Upper lobe of right lung (tissue), 1 donor: ENCODE data around the gene NPB. TPM values are rescaled to one million over a fixed set of nuclear protein-coding genes. Genes with fewer than 3 reads are reported as not detected.

Experiments
- ATAC-seq: fragments of 200-7000 bp; cut with Tn5 transposase; one replicate; pipeline ENCODE4 v1.9.1; 2020; ENCODE audit warnings: mild to moderate bottlenecking, moderate library complexity
- DNase-seq: peaks from one replicate; pipeline ENCODE4 v3.0.0-alpha.2; 2020
- H3K27ac ChIP-seq: fragments of 200-600 bp; one replicate; pipeline ENCODE4 v1.8.0; 2022
- H3K27me3 ChIP-seq: fragments of 200-600 bp; one replicate; pipeline ENCODE4 v1.8.0; 2022; ENCODE audit warnings: mild to moderate bottlenecking
- H3K36me3 ChIP-seq: fragments of 200-600 bp; one replicate; pipeline ENCODE4 v1.8.0; 2022
- H3K4me1 ChIP-seq: fragments of 200-600 bp; one replicate; pipeline ENCODE4 v1.8.0; 2022
- H3K4me3 ChIP-seq: fragments of 200-600 bp; one replicate; pipeline ENCODE4 v1.8.0; 2022; ENCODE audit warnings: mild to moderate bottlenecking
- H3K9me3 ChIP-seq: fragments of 200-600 bp; one replicate; pipeline ENCODE4 v1.8.0; 2022
- intact Hi-C: fragments of 100-400 bp; cut with DNase I; formaldehyde crosslinking; loops from one replicate; pipeline ENCODE4 v1.11.0; 2022
- total RNA-seq: library from RNA; stranded (reverse); fragmentation: NEBNext Ultra II Directional; extraction: Animal tissue kit (Norgen Biotek cat#: 25700); gene quantifications from one replicate; pipeline ENCODE4 v1.2.1, GENCODE V29; 2021
- TF ChIP-seq, protein P1 (sequence below): fragments of 200-600 bp; IDR thresholded peaks from one replicate; pipeline ENCODE4 v1.8.0; 2022; ENCODE audit warnings: antibody characterized with exemption
- donor health status: DM: no; HTN: yes; CAD: no; lungs with severe emphysema.

NPB gene
- total RNA-seq, 1 donor from 2014 or later: 0.55 TPM

- Histone ChIP-seq H3K9me3 (no peaks in the 10 kb centered on the region), H3K36me3 (peaks cover 14% of the 10 kb centered on the region), H3K4me3 (no peak overlapping the region), H3K27ac (no peak overlapping the region), H3K27me3 (no peaks in the 10 kb centered on the region), H3K4me1 (peaks cover 14% of the 10 kb centered on the region)
- TF ChIP-seq, protein P1, sequence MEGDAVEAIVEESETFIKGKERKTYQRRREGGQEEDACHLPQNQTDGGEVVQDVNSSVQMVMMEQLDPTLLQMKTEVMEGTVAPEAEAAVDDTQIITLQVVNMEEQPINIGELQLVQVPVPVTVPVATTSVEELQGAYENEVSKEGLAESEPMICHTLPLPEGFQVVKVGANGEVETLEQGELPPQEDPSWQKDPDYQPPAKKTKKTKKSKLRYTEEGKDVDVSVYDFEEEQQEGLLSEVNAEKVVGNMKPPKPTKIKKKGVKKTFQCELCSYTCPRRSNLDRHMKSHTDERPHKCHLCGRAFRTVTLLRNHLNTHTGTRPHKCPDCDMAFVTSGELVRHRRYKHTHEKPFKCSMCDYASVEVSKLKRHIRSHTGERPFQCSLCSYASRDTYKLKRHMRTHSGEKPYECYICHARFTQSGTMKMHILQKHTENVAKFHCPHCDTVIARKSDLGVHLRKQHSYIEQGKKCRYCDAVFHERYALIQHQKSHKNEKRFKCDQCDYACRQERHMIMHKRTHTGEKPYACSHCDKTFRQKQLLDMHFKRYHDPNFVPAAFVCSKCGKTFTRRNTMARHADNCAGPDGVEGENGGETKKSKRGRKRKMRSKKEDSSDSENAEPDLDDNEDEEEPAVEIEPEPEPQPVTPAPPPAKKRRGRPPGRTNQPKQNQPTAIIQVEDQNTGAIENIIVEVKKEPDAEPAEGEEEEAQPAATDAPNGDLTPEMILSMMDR: no peak
- intact Hi-C loops: no loop called here
- no peak for ATAC-seq
- no peak for DNase-seq
Measured at GRCh38 chr17:81905424-81905875, 3.4 kb downstream of the NPB start.

GRCh38 chr17:81905993-81906392 is 4.0 kb downstream of the NPB start:
- H3K4me1 ChIP-seq: peaks cover 15% of the 10 kb centered on the region
- intact Hi-C loops: no loop called here
- no peaks in the 10 kb centered on the region for H3K27me3 ChIP-seq
- TF ChIP-seq, protein P1: no peak
- no peaks in the 10 kb centered on the region for H3K9me3 ChIP-seq
- DNase-seq (no peak), ATAC-seq (no peak)
- no peak overlapping the region for H3K27ac ChIP-seq
- no peak overlapping the region for H3K4me3 ChIP-seq
- peaks cover 12% of the 10 kb centered on the region for H3K36me3 ChIP-seq

GRCh38 chr17:81906476-81907218 is 4.6 kb downstream of the NPB start:
- H3K4me3 ChIP-seq: no peak overlapping the region
- intact Hi-C loops: no loop called here
- H3K27ac ChIP-seq: no peak overlapping the region
- TF ChIP-seq, protein P1: no peak
- peaks cover 12% of the 10 kb centered on the region for H3K36me3 ChIP-seq
- DNase-seq: no peak
- ATAC-seq: no peak
- H3K9me3 ChIP-seq: no peaks in the 10 kb centered on the region
- no peaks in the 10 kb centered on the region for H3K27me3 ChIP-seq
- H3K4me1 ChIP-seq: peaks cover 14% of the 10 kb centered on the region

GRCh38 chr17:81907219-81908145 is 5.4 kb downstream of the NPB start:
- H3K9me3 ChIP-seq: no peaks in the 10 kb centered on the region
- ATAC-seq: no peak
- H3K27ac ChIP-seq: no peak overlapping the region
- no peak for DNase-seq
- H3K4me3 ChIP-seq: no peak overlapping the region
- peaks cover 19% of the 10 kb centered on the region for H3K36me3 ChIP-seq
- intact Hi-C loops: no loop called here
- TF ChIP-seq, protein P1: no peak
- H3K27me3 ChIP-seq: no peaks in the 10 kb centered on the region
- peaks cover 13% of the 10 kb centered on the region for H3K4me1 ChIP-seq

- Histone ChIP-seq H3K4me3 (no peak overlapping the region), H3K9me3 (no peaks in the 10 kb centered on the region), H3K27me3 (no peaks in the 10 kb centered on the region), H3K36me3 (peaks cover 32% of the 10 kb centered on the region), H3K4me1 (peaks cover 13% of the 10 kb centered on the region), H3K27ac (no peak overlapping the region)
- DNase-seq (no peak), ATAC-seq (no peak)
- TF ChIP-seq, protein P1: no peak
- intact Hi-C loops: no loop called here
Measured at GRCh38 chr17:81908793-81909192, 6.8 kb downstream of the NPB start.
